ENCODE data around the gene FAM149B1.
"Not testable (repeated sequence)": the region's sequence is repeated elsewhere in the genome, so short reads cannot be mapped to it uniquely, and the experiment has no call there.

FAM149B1 gene

GRCh38 chr10:73167783-73168464, at the start of gene FAM149B1, which contains the start of gene ECD:
TSS of gene FAM149B1 (plus strand) at chr10:73168119. CDS start at chr10:73168340, 221 bp downstream.
TSS of gene ECD (minus strand) at chr10:73168008. CDS start at chr10:73163937, 4,071 bp downstream.
- DNase-seq: peak; percentile 94

DNA sequence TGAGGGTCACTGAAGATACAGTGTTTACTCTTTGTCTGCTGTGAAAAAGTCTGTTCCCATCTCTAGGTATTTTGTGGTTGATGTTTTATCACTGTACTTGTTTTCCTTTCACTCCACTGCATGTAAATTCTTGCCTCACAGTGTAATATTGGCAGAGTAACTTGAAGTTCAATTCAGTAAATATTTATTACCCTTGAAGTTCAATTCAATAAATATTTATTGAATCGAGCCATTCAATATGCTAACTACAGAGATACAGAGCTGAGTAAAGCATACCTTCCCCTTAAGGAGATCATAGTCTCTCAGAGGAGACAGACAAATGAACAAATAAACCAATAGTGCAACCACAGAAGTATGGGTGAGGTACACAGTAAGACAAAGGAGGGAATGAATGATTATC, 48.5 kb upstream of the FAM149B1 start:
- DNase-seq: no peak

DNA sequence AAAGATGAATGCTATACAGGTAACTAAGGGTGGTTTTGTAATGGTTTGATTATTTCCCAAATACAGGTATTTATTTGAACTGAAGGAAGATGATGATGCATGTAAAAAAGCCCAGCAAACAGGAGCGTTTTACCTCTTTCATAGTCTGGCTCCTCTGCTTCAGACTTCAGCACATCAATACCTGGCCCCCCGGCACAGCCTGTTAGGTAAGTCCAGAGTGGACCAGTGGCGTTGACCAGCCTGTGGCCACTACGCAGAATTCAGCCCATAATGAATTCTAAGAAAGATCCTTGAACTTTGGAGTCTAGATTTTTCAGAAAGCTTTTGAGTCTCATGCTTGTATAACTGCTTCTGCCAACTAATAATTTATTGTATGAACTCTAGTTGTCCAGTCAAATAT, 48.0 kb upstream of the FAM149B1 start:
- DNase-seq: no peak

- no peak for DNase-seq
Measured at GRCh38 chr10:73126343-73126742, 41.6 kb upstream of the FAM149B1 start.

DNA sequence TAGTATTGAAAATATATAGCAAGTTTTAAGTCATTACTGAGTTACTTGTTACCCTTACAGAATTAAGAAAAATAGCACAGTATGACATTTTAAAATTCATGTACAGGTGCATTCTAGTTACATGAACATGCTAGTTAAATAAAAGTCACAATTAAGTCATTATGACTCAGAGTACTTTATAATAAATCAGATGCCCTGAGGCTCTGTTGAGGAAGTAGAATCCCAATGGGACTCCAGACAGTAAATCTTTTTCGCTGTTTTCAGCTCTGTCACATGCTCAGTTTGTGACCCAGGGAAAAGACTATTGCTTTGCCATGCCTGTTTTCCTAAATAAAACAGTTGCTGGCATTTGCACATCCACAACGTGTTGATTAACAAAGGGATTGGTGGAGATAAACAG, 36.6 kb upstream of the FAM149B1 start:
- no peak for DNase-seq

GRCh38 chr10:73131913-73132686, 35.8 kb upstream of the FAM149B1 start:
- DNase-seq: no peak

DNA sequence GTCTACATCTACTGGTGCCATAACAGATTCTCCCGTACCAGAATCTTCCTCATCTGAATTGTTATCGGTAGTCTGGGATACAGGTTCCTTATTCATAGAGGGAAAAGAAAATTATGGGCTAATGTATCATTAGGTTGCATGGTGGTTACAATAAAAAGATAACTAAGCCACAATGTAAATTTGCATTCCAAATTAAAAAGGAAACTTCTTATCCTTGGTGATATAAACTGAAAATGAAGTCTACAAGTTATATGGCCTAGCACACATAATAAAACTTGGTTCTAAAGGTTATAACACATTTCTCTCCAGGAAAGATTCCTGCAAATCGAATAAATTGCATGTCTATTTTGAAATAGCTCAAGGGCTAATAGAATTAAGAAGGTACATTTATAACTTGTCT, 33.2 kb upstream of the FAM149B1 start:
- no peak for DNase-seq

- no peak for DNase-seq
Measured at GRCh38 chr10:73136627-73137026, 31.3 kb upstream of the FAM149B1 start.

GRCh38 chr10:73139251-73139650, 28.7 kb upstream of the FAM149B1 start:
- no peak for DNase-seq

GRCh38 chr10:73141603-73142002, 26.3 kb upstream of the FAM149B1 start:
- DNase-seq: no peak

DNA sequence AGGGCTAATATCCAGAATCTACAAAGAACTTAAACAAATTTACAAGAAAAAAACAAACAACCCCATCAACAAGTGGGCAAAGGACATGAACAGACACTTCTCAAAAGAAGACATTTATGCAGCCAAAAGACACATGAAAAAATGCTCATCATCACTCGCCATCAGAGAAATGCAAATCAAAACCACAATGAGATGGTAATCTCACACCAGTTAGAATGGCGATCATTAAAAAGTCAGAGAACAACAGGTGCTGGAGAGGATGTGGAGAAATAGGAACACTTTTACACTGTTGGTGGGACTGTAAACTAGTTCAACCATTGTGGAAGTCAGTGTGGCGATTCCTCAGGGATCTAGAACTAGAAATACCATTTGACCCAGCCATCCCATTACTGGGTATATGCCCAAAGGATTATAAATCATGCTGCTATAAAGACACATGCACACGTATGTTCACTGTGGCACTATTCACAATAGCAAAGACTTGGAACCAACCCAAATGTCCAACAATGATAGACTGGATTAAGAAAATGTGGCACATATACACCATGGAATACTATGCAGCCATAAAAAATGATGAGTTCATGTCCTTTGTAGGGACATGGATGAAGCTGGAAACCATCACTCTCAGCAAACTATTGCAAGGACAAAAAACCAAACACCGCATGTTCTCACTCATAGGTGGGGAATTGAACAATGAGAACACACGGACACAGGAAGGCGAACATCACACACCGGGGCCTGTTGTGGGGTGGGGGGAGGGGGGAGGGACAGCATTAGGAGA, 17.1 kb upstream of the FAM149B1 start:
- not testable (repeated sequence) for DNase-seq

- DNase-seq: no peak
Measured at GRCh38 chr10:73152009-73152408, 15.9 kb upstream of the FAM149B1 start.

DNA sequence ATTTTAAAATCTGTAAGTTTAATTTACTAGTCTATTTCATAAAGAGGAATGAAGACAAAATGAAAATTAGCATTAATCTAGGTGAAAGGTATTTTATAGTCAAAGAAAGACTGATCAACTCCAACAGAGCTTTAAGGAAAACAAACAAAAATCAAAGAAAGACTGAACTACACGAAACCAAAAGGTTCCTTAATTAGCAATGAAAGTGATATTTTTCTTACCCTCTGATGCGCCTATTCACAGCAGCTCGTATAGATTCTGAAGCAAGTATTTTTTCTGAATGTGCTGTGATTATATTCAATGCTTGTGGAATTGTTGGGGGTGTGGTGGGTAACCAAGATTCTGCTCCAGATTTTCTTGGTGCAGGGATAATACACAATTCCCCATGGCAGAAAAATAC, 11.9 kb upstream of the FAM149B1 start:
- DNase-seq: no peak

GRCh38 chr10:73159038-73159648, 8.8 kb upstream of the FAM149B1 start:
- DNase-seq: peak; percentile 61

DNA sequence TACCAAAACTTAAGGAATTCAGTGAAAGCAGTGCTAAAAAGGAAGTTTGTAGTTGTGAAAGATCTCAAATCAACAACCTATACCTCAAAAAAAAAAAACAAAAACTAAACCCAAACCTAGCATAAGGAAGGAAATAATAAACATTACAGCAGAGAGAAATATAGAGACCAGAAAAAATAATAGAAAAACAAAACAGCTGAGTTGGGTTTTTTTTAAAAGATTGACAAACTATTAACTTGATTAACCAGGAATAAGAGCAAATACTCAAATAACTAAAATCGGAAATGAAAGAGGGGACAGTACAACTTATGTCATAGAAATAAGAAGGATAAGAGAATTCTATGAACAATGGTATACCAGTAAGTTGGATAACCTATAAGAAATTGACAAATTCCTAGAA, 6.8 kb upstream of the FAM149B1 start:
- no peak for DNase-seq

- DNase-seq: no peak
Measured at GRCh38 chr10:73161662-73162061, 6.3 kb upstream of the FAM149B1 start.

DNA sequence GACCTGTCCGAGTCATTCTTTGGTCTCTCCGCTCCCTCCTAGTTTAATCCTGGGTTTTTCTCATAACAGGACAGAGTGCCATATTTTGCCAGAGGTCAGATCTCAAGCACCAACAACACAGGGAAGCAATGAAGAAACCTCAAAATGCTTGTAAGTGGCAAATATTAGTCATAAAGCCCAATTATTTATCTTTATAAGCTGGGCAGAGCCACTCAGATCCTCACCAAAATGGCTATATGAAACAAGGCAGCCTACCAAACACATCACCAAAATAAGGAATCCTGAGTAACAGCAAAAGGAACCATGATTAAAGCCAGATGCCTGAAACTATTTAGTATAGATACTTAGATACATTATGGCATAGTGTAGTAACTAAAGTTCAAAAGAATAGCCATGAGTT, 4.8 kb upstream of the FAM149B1 start:
- DNase-seq: no peak

DNA sequence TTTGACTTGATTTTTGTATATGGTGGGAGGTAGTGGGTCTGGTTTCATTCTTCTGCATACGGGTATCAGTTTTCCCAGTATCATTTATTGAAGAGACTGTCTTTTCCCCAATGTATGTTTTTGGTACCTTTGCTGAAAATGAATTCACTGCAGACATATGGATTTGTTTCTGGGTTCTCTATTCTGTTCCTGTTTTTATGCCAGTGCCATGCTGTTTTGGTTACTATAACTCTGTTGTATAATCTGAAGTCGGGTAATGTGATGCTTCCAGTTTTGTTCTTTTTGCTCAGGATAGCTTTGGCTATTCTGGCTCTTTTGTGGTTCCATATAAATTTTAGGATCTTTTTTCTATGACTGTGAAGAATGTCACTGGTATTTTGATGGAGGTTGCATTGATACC, 947 bp upstream of the FAM149B1 start:
- no peak for DNase-seq

- DNase-seq: no peak
Measured at GRCh38 chr10:73167458-73167782, 499 bp upstream of the FAM149B1 start.

DNA sequence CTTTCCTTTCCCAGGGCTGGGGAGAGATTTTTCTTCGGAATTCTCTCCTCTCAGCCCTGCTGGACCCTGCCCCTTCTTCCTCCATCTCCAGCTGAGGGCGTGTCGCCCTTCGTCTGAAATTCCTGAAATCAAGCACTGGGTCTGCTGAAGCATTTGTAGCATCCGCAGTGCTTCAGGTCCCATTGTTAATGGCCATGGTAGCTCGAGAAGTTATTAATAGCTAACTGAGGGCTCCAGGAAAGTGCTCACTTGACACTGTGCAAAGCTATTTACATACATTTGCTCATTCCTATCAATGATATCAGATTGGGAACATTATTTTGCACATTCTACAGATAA, 515 bp downstream of the FAM149B1 start:
- DNase-seq: no peak

DNA sequence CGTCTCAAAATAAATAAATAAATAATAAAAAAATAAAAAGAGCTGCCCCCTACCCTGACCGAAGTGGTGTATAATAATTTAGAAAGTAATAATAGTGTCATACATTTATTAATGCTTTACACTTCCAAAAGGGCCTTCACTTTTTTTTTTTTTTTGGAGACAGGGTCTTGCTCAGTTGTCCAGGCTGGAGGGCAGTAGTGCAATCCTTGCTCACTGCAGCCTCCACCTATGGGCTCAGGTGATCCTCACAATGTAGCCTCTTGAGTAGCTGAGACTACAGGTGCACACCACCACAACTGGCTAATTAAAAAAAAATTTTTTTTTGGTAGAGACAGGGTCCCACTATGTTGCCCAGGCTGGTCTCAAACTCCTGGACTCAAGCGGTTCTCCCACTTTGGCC, 1.4 kb downstream of the FAM149B1 start:
- no peak for DNase-seq

DNA sequence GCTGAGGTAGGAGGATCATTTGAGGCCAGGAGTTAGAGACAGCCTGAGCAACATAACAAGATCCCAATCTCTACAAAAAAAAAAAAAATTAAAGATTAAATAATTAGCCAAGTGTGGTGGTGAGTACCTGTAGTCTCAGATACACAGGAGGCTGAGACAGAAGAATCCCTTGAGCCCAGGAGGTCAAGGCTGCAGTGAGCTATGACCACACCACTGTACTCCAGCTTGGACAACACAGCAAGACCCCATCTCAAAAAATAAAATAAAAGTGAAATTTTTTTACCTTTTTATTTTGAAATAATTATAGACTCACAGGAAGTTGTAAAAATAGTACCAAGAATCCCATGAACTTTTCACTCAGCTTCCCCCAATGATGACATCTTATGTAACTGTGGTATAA, 4.9 kb downstream of the FAM149B1 start:
- DNase-seq: no peak

GRCh38 chr10:73174148-73174925, 6.4 kb downstream of the FAM149B1 start:
- DNase-seq: no peak

Measured in activated naive CD4-positive, alpha-beta T cell treated with Interleukin-2 at 50 U/mL for 16 hours (primary cell).